GM12878 (cell line): ENCODE data around the gene KRTAP5-6.

ENCODE experiments used
- EGR1 ChIP-seq, 2 experiments: IDR thresholded peaks; 1 replicate in 1 of 2; 2 replicates in 1 of 2; pipeline ENCODE4 v1.6.1; 2011 to 2012; ENCODE audit warnings: low read depth in 2 of 2, low read length in 2 of 2, borderline replicate concordance in 1 of 2, mild to moderate bottlenecking in 1 of 2, moderate library complexity in 1 of 2
- EZH2 ChIP-seq: IDR thresholded peaks from 2 replicates; pipeline ENCODE4 v1.6.1; 2012; ENCODE audit warnings: low read depth, mild to moderate bottlenecking, control low read depth, inconsistent platforms, low read length, borderline replicate concordance; ENCODE audit not compliant: control insufficient read depth
- FOXM1 ChIP-seq: IDR thresholded peaks from 2 replicates; pipeline ENCODE4 v1.6.1; 2012; ENCODE audit warnings: low read depth, mild to moderate bottlenecking, inconsistent platforms, low read length, moderate library complexity
- HDAC6 ChIP-seq: fragments of 200-600 bp; sonication (generic); IDR thresholded peaks from one replicate; pipeline ENCODE4 v1.8.0; 2017; ENCODE audit warnings: antibody characterized with exemption; ENCODE audit not compliant: unreplicated experiment
- MTA3 ChIP-seq: IDR thresholded peaks from 2 replicates; pipeline ENCODE4 v1.6.1; 2012; ENCODE audit warnings: low read length, inconsistent platforms, borderline replicate concordance
- POLR2A ChIP-seq: IDR thresholded peaks from 2 replicates; pipeline ENCODE4 v1.6.1; 2011; ENCODE audit warnings: low read depth, mild to moderate bottlenecking, low read length
- POLR2AphosphoS5 ChIP-seq: IDR thresholded peaks from 2 replicates; pipeline ENCODE4 v1.6.1; 2011; ENCODE audit warnings: mild to moderate bottlenecking, low read length, inconsistent platforms
- SMARCA5 ChIP-seq: fragments of 450-650 bp; IDR thresholded peaks from 2 replicates; pipeline ENCODE4 v1.6.1; 2017; ENCODE audit warnings: mild to moderate bottlenecking
- SP1 ChIP-seq: IDR thresholded peaks from one replicate; pipeline ENCODE4 v1.6.1; 2011; ENCODE audit warnings: low read depth, low read length
- TCF7 ChIP-seq: IDR thresholded peaks from 2 replicates; pipeline ENCODE4 v1.6.1; 2014; ENCODE audit warnings: antibody characterized with exemption, borderline replicate concordance
- ZNF622 ChIP-seq: fragments of 450-650 bp; IDR thresholded peaks from 2 replicates; pipeline ENCODE4 v1.6.1; 2017; ENCODE audit warnings: mild to moderate bottlenecking, inconsistent platforms
- TF ChIP-seq, protein P1 (sequence below), 3 experiments: IDR thresholded peaks in 2 of 3; conservative IDR thresholded peaks in 1 of 3; 2 replicates each; pipeline ENCODE4 v1.5.1; 2011; ENCODE audit warnings: low read depth in 3 of 3, low read length in 3 of 3, mild to moderate bottlenecking in 3 of 3, control low read depth in 2 of 3, moderate library complexity in 2 of 3, inconsistent platforms in 1 of 3, mixed read lengths in 1 of 3; ENCODE audit not compliant: control insufficient read depth in 2 of 3, insufficient read depth in 1 of 3; ENCODE audit errors: extremely low read depth in 1 of 3
- TF ChIP-seq, protein P2 (sequence below): fragments of 450-650 bp; IDR thresholded peaks from 2 replicates; pipeline ENCODE4 v1.6.1; 2017; ENCODE audit warnings: mild to moderate bottlenecking, moderate library complexity

DNA sequence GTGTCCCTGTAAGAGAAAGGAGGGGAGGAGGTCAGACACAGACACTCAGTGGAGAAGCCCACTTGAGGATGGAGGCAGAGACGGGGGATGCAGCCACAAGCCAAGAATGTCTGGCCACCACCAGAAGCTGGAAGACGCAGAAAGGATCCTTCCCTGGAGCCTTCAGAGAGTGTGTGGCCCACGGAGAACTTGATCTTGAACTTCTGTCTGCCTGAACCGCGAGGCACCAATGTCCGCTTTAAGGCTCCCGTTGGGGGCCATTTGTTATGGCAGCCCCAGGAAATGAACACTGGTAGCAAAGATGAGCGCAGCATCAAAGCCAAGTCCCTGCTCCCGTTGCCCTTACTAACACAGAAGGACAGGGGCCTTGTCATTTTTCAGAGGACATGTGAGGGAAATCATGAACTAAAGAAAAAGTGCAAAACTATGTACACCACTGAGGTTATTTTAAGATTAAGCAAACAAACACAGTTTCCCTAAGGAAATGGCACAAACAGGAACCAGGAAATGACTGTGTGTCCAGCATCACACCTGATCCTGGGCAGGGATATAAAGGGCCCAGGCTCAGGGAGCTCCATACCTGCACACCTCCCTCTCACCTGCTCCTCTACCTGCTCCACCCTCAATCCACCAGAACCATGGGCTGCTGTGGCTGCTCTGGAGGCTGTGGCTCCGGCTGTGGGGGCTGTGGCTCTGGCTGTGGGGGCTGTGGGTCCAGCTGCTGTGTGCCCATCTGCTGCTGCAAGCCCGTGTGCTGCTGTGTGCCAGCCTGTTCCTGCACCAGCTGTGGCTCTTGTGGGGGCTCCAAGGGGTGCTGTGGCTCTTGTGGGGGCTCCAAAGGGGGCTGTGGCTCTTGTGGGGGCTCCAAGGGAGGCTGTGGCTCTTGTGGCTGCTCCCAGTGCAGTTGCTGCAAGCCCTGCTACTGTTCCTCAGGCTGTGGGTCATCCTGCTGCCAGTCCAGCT lies at the start of gene KRTAP5-6:
- no peak for TF ChIP-seq EZH2
- no peak for TF ChIP-seq TCF7
- TF ChIP-seq, protein P1, sequence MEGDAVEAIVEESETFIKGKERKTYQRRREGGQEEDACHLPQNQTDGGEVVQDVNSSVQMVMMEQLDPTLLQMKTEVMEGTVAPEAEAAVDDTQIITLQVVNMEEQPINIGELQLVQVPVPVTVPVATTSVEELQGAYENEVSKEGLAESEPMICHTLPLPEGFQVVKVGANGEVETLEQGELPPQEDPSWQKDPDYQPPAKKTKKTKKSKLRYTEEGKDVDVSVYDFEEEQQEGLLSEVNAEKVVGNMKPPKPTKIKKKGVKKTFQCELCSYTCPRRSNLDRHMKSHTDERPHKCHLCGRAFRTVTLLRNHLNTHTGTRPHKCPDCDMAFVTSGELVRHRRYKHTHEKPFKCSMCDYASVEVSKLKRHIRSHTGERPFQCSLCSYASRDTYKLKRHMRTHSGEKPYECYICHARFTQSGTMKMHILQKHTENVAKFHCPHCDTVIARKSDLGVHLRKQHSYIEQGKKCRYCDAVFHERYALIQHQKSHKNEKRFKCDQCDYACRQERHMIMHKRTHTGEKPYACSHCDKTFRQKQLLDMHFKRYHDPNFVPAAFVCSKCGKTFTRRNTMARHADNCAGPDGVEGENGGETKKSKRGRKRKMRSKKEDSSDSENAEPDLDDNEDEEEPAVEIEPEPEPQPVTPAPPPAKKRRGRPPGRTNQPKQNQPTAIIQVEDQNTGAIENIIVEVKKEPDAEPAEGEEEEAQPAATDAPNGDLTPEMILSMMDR (IDR thresholded peaks at IDR 0.05 in 2 of 3, conservative IDR thresholded peaks at IDR 0.05 in 1 of 3; ENCODE audit: control insufficient read depth in 2 of 3, extremely low read depth in 1 of 3, insufficient read depth in 1 of 3, low read depth in 3 of 3, low read length in 3 of 3) = no peak
- TF ChIP-seq HDAC6 = no peak
- TF ChIP-seq POLR2A = no peak
- TF ChIP-seq, protein P2, sequence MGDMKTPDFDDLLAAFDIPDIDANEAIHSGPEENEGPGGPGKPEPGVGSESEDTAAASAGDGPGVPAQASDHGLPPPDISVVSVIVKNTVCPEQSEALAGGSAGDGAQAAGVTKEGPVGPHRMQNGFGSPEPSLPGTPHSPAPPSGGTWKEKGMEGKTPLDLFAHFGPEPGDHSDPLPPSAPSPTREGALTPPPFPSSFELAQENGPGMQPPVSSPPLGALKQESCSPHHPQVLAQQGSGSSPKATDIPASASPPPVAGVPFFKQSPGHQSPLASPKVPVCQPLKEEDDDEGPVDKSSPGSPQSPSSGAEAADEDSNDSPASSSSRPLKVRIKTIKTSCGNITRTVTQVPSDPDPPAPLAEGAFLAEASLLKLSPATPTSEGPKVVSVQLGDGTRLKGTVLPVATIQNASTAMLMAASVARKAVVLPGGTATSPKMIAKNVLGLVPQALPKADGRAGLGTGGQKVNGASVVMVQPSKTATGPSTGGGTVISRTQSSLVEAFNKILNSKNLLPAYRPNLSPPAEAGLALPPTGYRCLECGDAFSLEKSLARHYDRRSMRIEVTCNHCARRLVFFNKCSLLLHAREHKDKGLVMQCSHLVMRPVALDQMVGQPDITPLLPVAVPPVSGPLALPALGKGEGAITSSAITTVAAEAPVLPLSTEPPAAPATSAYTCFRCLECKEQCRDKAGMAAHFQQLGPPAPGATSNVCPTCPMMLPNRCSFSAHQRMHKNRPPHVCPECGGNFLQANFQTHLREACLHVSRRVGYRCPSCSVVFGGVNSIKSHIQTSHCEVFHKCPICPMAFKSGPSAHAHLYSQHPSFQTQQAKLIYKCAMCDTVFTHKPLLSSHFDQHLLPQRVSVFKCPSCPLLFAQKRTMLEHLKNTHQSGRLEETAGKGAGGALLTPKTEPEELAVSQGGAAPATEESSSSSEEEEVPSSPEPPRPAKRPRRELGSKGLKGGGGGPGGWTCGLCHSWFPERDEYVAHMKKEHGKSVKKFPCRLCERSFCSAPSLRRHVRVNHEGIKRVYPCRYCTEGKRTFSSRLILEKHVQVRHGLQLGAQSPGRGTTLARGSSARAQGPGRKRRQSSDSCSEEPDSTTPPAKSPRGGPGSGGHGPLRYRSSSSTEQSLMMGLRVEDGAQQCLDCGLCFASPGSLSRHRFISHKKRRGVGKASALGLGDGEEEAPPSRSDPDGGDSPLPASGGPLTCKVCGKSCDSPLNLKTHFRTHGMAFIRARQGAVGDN = no peak
- no peak for TF ChIP-seq MTA3
- TF ChIP-seq SMARCA5 = no peak
- TF ChIP-seq FOXM1 = no peak
- TF ChIP-seq POLR2AphosphoS5 = no peak
- TF ChIP-seq EGR1 (IDR thresholded peaks at IDR 0.05; ENCODE audit: borderline replicate concordance in 1 of 2, low read depth in 2 of 2, low read length in 2 of 2) = no peak
- no peak for TF ChIP-seq SP1
- TF ChIP-seq ZNF622 = no peak
